GM19328 (cell line): Measurements from ENCODE around the gene ZFPM1.
"Not testable (repeated sequence)": the region's sequence is repeated elsewhere in the genome, so short reads cannot be mapped to it uniquely, and the experiment has no call there.

ENCODE experiments used
- ATAC-seq: cut with Tn5 transposase; IDR thresholded peaks from one replicate; pipeline ENCODE4 v1.9.1; 2021; ENCODE audit warnings: mild to moderate bottlenecking, moderate library complexity; ENCODE audit not compliant: unreplicated experiment

The ZFPM1 gene

DNA sequence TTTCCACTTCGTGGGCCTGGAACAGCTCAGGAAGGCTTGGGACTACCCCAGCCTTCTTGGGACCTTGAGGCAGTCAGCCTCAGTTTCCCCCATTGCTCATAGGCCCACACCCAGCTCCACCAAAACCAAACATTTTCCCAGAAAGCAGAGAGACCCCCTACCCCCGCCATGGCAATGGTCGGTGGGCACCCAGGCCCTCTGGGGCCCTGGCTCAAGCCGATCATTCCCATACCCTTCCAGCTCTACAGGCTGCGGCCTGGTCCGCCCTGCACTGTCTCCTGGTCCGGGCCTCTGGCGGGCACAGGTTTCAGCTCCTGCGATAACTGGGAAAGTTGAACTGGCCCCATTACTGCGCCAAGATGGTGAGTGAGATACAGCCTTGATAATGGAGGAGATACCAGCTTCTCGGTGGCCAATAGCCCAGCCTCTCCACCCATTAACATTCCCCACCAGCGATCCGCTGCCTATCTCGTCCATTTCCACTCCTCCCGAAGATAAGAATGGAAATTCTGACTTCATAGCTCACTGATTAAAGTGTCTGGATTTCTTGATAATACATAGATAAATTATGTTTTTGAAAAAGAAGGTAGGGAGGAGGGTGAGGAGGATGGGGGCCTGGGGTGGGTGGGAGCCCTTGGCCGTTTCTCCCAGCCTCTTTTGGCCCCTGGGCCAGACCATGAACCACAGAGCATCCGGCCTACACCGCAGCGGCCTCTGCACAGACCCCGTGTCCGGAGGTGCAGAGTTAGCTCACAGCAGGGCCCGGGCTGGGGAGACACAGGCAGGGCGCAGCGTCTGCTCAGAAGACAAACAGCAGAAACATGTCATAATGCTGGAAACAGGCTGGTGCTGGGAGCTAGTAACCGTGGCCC, 11.6 kb downstream of the ZFPM1 start:
- ATAC-seq = no peak

DNA sequence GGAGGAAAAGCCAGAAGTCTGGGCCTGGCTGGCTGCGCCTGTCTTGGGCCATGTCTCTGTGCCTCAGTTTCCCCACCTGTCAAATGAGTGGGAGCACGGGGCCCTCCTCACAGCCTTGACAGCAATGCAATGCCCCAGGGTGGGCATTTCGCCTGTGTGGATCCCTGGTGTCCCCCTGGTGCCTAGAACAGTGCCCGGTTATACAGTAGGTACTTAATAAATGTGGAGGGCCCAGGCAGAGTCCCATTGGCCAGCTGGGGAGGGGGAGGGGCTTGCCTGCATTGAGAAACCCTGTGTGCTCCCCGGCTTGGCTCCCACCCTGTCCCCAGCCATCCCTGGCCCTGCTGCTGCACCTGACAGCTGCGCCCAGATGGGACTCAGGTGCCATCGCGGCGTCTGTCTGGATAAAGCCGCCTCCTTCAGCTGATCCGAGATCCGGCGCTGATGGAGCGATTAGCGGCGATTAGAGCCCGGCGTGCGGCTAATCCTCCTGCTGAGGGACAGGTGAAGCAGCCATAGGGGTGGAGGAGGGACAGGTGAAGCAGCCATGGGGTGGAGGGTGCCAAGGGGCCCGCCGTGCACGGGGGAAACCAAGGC, 12.4 kb downstream of the ZFPM1 start:
- no peak for ATAC-seq

DNA sequence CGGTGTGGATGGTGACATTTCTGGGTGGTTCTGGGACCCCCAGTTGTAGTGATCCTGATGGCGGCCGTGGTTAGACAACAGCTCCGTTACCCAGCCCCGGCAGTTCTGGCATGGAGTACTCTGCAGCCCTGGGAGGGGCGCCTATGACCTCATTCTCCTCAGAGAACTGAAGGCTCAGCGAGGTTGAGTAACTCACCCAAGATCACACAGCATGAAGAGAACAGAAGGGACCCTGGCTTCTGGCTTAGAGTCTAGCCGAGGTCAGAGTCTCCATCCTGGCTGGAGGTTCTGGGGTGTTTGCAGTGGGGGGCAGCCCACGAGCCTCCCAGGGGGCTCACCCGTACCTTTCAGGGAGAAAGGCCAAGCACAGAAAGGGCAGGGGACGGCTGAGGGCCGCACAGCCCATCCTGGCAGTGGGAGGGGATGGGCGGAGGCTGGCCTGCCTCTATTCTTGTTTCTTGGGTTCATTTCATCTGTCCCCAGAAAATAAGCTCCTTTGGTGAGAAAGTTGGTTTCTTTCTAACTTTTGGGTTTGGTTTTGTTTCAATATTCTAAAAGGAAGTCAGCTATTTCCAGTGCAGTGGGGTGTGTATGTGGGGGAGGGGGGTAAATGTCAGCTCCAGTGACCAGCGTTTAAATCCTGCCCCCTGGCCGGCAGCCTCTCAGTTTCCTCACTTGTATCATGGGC, 13.2 kb downstream of the ZFPM1 start:
- no peak for ATAC-seq

DNA sequence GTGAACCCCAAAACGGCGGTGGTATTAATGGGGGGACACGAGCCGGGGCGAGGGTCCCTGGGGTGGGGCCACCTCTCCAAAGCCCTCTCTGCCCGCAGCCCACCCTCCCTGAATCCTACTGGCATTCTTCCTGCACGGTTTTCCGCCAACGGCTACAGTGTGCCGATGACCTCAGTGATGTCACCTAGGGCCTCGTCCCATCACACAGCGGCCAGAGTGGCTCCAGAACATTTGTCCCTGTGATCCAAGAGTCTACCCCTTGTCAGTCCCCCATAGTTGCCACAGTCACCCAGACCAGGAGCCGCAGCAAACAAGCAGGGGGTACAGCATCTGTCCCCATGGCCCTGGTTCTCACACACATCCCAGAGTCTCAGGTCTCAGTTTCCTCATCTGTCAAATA, 13.9 kb downstream of the ZFPM1 start:
- ATAC-seq = no peak

DNA sequence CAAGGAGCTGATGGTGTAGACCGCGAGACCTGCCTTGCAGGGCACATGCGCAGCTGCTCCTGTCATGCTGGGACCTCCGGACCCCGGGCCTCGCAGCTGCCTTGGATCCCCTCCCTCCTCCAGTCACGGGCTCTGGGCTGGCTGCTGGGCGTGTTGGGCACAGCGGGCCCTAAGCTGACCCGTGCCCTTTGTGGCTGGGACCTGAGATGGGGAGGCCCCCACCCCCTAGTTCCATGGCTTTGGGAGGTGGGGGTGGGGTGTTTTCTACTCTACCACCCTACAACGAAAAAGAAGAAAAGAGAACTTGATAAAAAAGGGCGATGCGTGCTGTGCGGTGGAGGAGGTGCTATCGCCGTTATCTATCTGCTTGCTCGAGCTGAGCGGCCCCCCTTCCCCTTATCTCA, 14.5 kb downstream of the ZFPM1 start:
- no peak for ATAC-seq

DNA sequence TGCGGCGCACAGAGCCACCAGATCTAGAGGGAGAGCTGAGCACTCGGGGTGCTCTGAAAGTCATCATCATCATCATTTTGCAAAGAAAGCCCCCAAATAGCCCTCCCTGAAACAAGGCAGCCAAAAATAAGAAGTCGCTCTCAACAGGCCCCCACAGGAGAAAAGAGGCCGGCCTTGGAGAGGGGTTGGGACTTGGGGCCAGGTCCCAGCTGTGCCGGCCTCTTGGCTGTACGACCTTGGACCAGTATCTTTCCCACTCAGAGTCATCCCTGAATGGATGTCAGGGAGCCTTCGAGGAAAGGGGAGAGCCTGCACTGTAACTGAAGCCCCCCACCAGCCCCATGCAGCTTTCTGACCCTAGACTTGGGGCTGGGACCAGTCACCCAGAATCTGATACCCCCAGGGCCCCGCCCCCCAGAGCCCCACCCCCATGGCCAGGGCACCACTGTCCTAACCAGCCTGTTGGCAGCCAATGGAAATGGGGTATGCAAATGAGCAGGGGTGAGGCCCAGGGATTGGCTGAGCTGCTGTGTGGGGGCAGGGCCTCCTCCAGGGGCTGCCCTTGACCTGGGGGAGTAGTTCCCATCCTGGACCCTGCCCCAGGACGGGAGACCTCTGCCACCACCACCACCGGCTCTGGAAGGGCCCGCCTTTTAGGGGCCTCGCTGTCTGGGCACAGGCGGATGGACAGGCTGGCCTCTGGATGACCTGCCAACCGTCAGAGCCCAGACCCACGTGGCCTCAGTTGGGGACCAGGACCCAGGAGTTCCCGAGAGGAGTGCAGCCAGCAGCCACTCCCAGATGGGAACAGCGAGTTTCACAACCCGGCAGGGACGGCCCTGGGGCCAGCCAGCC, 15.4 kb downstream of the ZFPM1 start:
- no peak for ATAC-seq

DNA sequence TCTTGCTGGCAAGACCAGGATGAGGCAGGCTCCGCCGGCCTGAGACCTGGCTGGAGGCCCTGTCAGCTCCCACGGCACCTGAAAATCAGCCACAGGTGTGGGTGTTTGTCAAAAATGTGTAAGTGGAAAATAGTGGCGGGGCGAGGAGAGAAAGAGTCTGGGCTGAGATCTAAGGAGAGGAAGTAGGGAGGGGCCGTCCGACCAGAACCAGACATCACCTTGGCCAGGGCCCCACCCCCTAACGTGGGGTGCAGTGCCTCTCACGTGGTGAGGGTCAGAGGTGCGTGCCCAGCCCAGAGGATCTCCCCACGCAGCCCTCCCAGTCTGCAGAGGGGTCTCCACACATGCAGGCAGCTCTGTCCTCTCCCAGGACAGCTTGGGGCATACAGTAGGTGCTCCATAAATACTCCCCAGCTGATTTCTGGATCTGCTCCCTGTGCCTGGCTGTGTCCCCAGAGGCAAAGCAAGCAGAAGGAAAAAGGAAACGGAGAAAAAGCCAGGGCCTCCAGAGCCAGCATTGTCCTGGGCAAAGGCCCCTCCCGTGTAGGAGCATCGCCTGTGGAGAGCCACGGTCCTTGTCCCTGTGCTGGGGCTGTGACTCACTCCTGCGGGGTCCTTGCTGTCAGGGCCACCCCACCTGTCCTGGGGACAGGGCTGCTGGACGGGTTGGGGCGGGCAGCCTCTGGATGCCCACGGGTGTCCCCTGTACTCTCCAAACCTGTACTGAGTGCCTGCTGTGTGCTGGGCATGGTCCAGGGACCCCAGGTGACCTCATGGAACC, 16.7 kb downstream of the ZFPM1 start:
- ATAC-seq = no peak

DNA sequence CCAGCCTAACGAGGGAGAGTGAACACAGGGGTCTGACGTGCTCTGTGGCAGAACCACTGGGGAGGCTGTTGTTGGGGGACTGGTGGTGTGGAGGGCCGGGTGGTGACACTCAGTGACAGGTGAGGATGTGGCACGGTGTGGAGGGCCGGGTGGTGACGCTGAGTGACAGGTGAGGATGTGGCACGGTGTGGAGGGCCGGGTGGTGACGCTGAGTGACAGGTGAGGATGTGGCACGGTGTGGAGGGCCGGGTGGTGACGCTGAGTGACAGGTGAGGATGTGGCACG, 17.3 kb downstream of the ZFPM1 start:
- not testable (repeated sequence) for ATAC-seq

DNA sequence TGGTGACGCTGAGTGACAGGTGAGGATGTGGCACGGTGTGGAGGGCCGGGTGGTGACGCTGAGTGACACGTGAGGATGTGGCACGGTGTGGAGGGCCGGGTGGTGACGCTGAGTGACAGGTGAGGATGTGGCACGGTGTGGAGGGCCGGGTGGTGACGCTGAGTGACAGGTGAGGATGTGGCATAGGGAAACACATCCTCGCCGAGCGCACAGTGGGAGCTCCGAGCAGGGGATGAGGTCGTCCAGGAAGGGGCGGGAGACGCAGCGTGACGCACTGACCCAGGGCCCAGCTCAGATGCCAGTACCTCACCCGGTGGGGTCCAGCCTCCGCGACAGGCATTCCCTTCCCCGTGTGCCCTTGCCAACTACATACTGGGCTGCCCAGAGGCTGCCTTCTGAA, 17.6 kb downstream of the ZFPM1 start:
- ATAC-seq = not testable (repeated sequence)

DNA sequence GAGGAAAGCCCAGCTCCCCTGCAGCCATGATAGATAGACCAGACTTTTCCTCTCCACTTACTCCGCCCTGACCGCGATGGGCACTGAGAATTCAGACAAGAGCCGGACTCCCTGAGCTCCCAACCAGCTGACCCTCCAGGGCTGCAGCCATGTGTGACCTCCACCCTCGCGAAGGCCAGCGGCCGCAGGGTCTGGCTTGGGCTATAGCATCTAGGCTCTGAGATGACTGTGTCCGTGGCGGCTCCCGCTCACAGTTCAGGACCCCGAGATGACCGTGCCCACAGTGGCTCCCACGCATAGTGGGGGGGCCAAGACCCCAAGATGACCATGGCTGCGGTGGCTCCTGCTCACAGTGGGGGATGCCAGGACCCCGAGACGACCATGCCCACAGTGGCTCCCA, 18.0 kb downstream of the ZFPM1 start:
- ATAC-seq = no peak

DNA sequence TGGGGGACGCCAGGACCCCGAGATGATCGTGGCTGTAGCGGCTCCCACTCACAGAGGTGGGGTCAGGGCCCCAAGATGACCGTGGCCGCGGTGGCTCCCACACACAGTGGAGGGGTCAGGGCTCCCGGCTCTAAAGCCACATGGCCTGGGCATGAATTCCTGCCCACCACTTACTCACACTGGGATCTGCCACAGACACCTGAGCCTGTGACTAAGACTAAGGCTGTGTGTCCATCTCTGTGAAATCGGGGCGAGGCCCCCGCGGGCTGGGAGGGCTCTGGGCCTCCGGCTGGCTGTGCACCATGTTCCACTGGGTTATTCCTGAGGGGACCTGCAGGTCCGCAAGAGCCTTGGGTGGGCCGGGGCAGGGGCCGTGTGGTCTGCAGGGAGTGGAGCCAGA, 18.5 kb downstream of the ZFPM1 start:
- no peak for ATAC-seq

DNA sequence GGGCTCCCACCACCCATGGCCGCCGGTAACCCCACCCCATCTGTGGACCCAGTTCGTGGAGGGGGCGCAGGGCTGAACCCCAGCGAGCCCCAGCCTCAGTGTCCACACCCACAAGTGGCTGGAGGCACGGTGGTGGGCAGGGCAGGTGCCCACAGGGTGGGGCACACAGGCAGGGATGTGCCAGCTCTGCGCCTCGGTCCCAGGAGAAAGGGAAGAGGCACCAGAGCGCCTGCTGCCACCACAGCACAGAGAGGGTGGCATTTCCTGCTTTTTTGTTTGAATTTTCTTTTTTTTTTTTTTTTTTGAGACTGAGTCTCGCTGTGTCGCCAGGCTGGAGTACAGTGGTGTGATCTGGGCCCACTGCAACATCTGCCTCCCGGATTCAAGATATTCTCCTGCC, 19.0 kb downstream of the ZFPM1 start:
- no peak for ATAC-seq

DNA sequence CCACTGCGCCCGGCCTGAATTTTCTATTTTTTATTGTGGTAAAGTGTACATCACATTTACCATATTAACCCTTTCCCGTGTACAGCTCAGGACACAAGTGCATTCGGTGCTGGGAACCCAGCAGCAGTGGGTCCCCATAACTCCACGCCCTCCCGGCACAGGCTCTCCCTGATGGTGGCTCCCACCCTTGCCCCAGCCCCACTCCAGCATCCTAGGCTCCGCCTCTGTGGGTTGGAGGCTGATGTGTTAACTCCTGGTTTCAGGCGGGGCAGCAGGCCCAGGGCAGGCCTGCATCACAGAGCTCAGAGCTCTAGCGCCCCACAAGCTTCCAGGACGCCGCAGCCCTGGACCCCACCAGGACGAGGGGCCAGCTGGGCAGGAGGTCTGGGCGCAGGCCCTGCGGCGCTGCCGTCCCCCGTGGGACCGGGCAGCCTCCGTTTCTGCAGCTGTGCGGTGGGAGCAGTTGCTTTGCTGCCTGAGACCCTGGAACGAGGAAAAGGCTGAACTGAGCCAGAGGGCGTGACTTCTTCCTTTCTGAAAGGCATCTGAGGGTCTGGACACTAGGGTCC, 19.6 kb downstream of the ZFPM1 start:
- ATAC-seq = no peak

DNA sequence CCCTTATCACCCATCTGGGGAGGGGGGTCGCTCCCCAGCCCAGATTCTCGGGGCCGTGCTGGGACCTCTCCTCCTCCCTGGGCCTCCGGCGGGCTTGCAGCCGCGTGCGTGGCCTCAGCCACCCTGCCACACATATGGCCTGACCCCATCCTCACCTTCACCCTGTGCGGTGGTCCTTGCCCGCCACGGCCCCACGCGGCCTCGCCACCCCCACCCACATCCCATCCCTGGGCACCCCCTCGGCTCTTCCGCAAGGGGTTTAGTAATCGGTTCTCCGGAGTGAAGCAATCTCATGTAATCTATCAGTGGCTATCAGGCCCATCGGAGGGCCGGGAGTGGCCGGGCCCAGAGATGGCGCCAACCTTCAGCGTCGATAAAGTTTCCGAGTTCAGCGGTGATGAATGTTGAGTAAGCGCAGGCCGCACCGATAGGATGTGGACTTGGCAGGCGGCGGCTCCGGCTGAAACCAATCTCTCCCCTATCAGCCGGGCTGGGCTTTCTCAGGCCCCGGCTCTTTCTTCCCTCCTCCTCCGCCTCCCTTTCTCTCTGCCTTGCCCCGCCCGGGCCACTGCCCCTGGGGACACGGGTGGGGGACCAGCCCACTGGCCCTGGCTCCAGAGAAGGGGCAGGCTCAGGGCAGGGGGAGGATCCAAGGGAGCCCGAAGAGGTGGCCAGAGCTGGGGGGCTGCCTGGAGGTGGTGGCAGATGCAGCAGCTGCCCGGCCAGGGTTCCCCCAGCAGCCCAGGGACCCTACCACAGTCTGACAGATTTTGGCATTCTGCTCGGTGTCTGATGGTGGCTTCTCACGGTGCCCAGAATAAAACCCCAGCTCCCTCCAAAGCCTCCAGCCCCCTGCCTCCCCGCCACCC, 20.8 kb downstream of the ZFPM1 start:
- no peak for ATAC-seq

DNA sequence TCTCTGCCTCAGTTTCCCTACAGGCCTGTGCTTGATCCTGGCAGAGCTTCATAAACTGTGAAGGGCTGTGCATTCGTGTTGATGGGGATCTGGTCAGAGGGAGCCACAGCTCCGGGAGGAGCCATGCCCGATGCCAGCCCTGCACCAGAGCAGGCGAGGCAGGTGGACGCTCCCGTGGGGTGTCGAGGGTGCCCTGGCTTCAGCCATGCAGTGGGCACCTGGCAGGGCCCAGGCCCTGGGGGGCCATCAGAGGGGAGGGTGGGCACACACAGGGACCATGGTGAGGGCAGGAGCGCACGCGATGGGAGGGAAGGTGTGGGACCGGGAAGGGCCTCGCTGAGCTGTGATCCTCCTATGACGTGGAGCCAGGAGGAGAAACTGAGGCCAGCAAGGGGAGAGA, 22.0 kb downstream of the ZFPM1 start:
- no peak for ATAC-seq

DNA sequence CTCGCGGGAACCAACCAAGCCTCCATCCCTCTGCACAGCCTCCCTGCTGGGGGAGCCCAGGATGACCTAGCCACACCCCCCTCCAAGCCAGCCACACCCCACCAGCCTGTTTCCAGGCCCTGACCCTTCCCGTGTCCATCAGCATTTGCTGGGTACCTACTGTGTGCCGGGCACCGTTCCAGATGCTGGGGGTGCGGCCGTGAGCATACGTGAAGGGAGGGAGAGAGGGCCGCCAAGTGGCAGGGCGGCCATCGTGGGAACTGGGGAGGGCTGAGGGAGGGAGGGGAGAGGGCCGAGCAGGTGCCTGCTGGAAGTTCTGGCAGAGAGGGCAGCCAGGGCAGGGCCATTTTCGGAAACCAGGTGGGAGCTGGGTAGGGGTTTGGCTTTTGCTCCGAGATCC, 23.1 kb downstream of the ZFPM1 start:
- no peak for ATAC-seq

DNA sequence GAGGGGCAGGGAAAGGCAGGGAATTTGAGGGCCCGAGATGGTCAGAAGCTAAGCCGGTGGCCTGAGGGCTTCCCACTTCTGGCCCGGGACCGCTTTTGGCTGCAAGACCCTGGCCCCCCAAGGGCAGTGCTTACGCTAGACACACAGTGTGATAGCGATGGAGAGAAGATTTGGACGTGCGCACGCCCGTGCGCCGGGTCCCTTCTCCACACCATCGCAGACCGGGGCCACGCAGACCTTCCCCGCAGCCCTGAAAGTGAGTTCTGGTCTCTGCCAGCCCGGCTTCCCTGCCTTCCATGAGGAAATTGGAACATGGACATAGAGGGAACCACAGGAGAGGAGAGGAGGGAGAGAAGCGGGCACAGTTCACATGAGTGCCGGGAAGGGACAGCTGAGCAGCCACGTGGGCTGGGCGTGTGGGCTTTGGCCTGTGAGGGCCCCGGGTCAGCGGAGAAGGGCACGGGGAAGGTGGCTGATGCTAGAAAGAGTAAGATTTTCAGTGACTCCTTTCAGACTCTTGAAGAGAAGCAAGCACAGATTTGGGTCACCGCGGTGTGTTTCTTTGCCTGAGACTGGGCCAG, 23.8 kb downstream of the ZFPM1 start:
- ATAC-seq = no peak

DNA sequence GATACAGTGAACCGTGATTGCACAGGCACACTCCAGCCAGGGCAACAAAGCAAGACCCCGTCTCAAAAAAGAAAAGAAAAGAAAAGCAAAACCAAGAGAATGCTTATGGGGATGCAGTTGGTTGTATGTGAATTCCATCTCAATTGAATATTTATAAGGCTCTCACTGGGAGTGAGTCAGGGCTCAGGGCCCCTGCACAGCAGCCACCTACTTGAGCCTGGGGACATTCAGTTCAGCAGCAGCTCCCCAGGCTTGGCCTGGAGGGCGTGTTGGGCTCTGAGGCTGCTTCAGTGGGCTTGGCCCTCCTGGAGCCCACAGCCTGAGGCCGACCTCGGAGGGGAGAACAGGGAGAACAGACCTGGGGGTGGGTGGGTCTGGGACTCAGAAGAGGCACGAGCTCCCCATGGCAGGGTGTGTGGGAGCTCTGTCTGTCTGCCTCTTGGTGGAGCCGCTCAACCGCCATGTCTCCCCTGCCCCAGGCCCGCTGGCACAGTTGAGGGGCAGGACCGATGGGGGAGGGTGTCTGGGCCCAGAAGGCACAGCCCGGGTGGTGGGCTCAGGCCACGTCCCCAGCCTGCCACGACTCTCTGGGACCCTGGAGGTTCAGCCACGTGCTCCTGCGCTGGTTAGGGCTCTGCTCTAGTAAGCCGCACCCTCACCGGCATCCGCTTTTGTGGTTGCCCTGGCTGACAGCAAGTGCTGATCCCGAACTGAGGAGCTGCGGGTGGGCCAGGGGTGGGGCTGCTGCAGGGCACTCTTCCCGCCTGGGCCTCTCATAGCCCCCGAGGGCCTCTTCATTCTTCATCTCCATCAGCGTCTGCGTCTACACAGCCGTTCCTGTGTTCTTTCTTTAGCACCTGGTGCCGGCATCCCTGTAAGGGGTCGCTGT, 24.8 kb downstream of the ZFPM1 start:
- ATAC-seq = no peak
